HepG2 (cell line): ENCODE data around the gene SYNGAP1. TPM values are rescaled to one million over a fixed set of nuclear protein-coding genes. Genes with fewer than 3 reads are reported as not detected.

Experiments
- AHR ChIP-seq: IDR thresholded peaks from 2 replicates; pipeline ENCODE4 v1.6.1; 2018; ENCODE audit warnings: missing genetic modification reagents, missing compliant biosample characterization
- ARNT2 ChIP-seq: sonication (generic); formaldehyde crosslinking; IDR thresholded peaks from 2 replicates; pipeline ENCODE4 v1.8.0; 2022; ENCODE audit warnings: mild to moderate bottlenecking, low read depth, missing genetic modification reagents, moderate library complexity
- GABPA ChIP-seq, 2 experiments: IDR thresholded peaks; 2 replicates each; pipeline ENCODE4 v1.6.1; 2011 to 2016; ENCODE audit warnings: low read depth in 2 of 2, low read length in 1 of 2, missing biosample characterization in 1 of 2, missing genetic modification characterization in 1 of 2
- HHEX ChIP-seq: IDR thresholded peaks from 2 replicates; pipeline ENCODE4 v1.6.1; 2016; ENCODE audit warnings: control low read depth
- MAFK ChIP-seq, 2 experiments: IDR thresholded peaks in 1 of 2; conservative IDR thresholded peaks in 1 of 2; 2 replicates each; pipeline ENCODE4 v1.6.1; 2011; ENCODE audit warnings: improper control_type of control experiment in 2 of 2, low read length in 2 of 2
- NONO ChIP-seq, 2 experiments: fragments of 450-650 bp in 1 of 2; sonication (generic) in 1 of 2; formaldehyde crosslinking in 1 of 2; IDR thresholded peaks in 1 of 2; conservative IDR thresholded peaks in 1 of 2; 2 replicates each; pipeline versions ENCODE4 v1.6.1 to v1.8.0; 2017 to 2022; ENCODE audit warnings: mild to moderate bottlenecking in 1 of 2, missing genetic modification reagents in 1 of 2, moderate library complexity in 1 of 2
- RBAK ChIP-seq: sonication (generic); formaldehyde crosslinking; IDR thresholded peaks from 2 replicates; pipeline ENCODE4 v1.5.1; 2020; ENCODE audit warnings: mild to moderate bottlenecking, missing genetic modification reagents
- SMAD9 ChIP-seq: sonication (generic); formaldehyde crosslinking; IDR thresholded peaks from 2 replicates; pipeline ENCODE4 v1.5.1; 2020; ENCODE audit warnings: mild to moderate bottlenecking, missing genetic modification reagents
- TAF15 ChIP-seq: fragments of 200-400 bp; formaldehyde crosslinking; IDR thresholded peaks from one replicate; pipeline ENCODE4 v1.6.1; 2018; ENCODE audit warnings: mild to moderate bottlenecking, low read depth, low read length; ENCODE audit not compliant: poor library complexity, severe bottlenecking
- YEATS2 ChIP-seq: sonication (generic); formaldehyde crosslinking; IDR thresholded peaks from 2 replicates; pipeline ENCODE4 v1.4.0; 2020; ENCODE audit warnings: missing genetic modification reagents, borderline replicate concordance
- ZFP37 ChIP-seq: sonication (generic); formaldehyde crosslinking; IDR thresholded peaks from 2 replicates; pipeline ENCODE4 v1.4.0; 2020; ENCODE audit warnings: missing genetic modification reagents, borderline replicate concordance
- ZNF124 ChIP-seq: sonication (generic); formaldehyde crosslinking; IDR thresholded peaks from 2 replicates; pipeline ENCODE4 v1.4.0; 2020; ENCODE audit warnings: missing genetic modification reagents
- polyA plus RNA-seq, 8 experiments: library from polyadenylated mRNA; depleted of rRNA in 3 of 8; stranded (reverse) in 7 of 8; unstranded in 1 of 8; fragments of >200 nt; fragmentation: Illumina TruSeq in 4 of 8; extraction: Trizol in 4 of 8; gene quantifications; 2 replicates each; pipeline versions ENCODE4 v1.2.1 to v1.2.3, GENCODE V29; 2011 to 2016; ENCODE audit warnings: low read depth in 4 of 8, missing spikeins in 1 of 8, mixed read lengths in 1 of 8; ENCODE audit not compliant: insufficient read depth in 1 of 8
- total RNA-seq, 5 experiments: library from RNA; depleted of rRNA; stranded (reverse); fragments of >200 nt; fragmentation: Illumina TruSeq; extraction: Trizol; gene quantifications; 2 replicates each; pipeline ENCODE4 v1.2.3, GENCODE V29; 2016; ENCODE audit warnings: low read depth in 1 of 5
- TF ChIP-seq, protein P1 (sequence below): sonication (generic); formaldehyde crosslinking; IDR thresholded peaks from 2 replicates; pipeline ENCODE4 v1.4.0; 2020; ENCODE audit warnings: missing genetic modification reagents, borderline replicate concordance
- TF ChIP-seq, protein P2 (sequence below): sonication (generic); formaldehyde crosslinking; IDR thresholded peaks from 2 replicates; pipeline ENCODE4 v1.4.0; 2020; ENCODE audit warnings: missing genetic modification reagents, mild to moderate bottlenecking, borderline replicate concordance
- TF ChIP-seq, protein P3 (sequence below): sonication (generic); formaldehyde crosslinking; IDR thresholded peaks from 2 replicates; pipeline ENCODE4 v1.8.1; 2022; ENCODE audit warnings: mild to moderate bottlenecking, missing genetic modification reagents
- TF ChIP-seq, protein P4 (sequence below): sonication (generic); formaldehyde crosslinking; IDR thresholded peaks from 2 replicates; pipeline ENCODE4 v1.4.0; 2020; ENCODE audit warnings: missing genetic modification reagents
- TF ChIP-seq, protein P5 (sequence below): IDR thresholded peaks from 2 replicates; pipeline ENCODE4 v1.6.1; 2016; ENCODE audit warnings: missing compliant biosample characterization, missing genetic modification reagents, borderline replicate concordance

SYNGAP1 gene
- total and polyA plus RNA-seq, 2 of the 13 experiments (the other 11 are each of a cell fraction or from before 2014, with no cell fraction given), result 0.75 to 1.1 TPM

DNA sequence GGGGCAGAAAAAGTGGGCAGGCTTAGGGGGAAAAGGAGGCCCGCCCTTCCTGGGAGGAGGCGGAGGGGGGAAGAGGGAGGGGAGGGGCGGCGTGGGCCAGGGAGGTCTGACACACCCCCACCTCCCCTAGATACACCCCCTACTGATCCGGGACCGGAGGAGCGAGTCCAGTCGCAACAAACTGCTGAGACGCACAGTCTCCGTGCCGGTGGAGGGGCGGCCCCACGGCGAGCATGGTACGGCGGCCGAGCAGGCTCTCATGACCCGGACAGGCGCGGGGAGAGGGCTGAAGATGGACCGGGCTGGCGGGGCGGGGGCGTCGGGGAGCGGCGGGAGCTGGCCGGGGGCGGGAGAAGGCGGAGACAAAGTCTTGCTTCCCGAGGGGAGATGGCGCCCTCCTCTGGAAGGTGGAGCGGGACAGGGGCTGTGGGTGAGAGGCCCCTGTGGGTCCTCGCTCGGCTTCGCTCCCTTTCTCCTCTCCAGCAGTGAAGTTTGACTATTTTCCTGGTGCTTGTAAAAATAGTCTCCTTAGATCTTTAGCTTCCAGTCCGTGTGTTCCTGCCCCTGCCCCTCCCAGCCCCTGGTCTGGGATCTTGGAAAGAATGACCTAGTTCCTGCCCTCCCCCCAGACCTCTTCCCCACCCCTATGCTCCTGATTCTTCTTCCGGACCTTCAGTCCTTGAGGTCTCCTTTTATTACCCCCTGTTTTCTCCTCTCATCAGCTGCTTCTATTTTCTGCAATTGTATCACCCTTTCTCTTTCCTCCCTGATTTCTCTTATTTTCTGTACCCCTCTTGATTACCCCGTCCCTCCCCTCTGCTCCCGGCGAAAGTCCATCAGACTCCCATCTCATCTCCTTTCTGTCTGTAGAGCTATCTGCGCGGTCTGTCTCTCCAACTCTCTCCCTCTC, 6.1 kb downstream of the SYNGAP1 start (continued):
- no peak for TF ChIP-seq ARNT2
- no peak for TF ChIP-seq NONO (IDR thresholded peaks at IDR 0.05)
- peak; percentile 55; the same call in 1 of the 2 replicates for TF ChIP-seq NONO (CRISPR knock-in tag; conservative IDR thresholded peaks at IDR 0.05)
- TF ChIP-seq RBAK, result no peak
- TF ChIP-seq, protein P1, sequence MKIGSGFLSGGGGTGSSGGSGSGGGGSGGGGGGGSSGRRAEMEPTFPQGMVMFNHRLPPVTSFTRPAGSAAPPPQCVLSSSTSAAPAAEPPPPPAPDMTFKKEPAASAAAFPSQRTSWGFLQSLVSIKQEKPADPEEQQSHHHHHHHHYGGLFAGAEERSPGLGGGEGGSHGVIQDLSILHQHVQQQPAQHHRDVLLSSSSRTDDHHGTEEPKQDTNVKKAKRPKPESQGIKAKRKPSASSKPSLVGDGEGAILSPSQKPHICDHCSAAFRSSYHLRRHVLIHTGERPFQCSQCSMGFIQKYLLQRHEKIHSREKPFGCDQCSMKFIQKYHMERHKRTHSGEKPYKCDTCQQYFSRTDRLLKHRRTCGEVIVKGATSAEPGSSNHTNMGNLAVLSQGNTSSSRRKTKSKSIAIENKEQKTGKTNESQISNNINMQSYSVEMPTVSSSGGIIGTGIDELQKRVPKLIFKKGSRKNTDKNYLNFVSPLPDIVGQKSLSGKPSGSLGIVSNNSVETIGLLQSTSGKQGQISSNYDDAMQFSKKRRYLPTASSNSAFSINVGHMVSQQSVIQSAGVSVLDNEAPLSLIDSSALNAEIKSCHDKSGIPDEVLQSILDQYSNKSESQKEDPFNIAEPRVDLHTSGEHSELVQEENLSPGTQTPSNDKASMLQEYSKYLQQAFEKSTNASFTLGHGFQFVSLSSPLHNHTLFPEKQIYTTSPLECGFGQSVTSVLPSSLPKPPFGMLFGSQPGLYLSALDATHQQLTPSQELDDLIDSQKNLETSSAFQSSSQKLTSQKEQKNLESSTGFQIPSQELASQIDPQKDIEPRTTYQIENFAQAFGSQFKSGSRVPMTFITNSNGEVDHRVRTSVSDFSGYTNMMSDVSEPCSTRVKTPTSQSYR (CRISPR knock-in tag), result peak; percentile 19; the same call in 1 of the 2 replicates
- no peak; the same call in 1 of the 2 replicates for TF ChIP-seq GABPA (IDR thresholded peaks at IDR 0.05; ENCODE audit: low read depth, low read length)
- TF ChIP-seq GABPA (CRISPR knock-in tag; IDR thresholded peaks at IDR 0.05; ENCODE audit: low read depth), result peak; percentile 27; the same call in 1 of the 2 replicates
- TF ChIP-seq TAF15, result no peak
- TF ChIP-seq HHEX, result no peak
- no peak for TF ChIP-seq MAFK (conservative IDR thresholded peaks at IDR 0.05 in 1 of 2, IDR thresholded peaks at IDR 0.05 in 1 of 2; ENCODE audit: low read length in 2 of 2)
- no peak for TF ChIP-seq SMAD9 (CRISPR knock-in tag)
- TF ChIP-seq, protein P2, sequence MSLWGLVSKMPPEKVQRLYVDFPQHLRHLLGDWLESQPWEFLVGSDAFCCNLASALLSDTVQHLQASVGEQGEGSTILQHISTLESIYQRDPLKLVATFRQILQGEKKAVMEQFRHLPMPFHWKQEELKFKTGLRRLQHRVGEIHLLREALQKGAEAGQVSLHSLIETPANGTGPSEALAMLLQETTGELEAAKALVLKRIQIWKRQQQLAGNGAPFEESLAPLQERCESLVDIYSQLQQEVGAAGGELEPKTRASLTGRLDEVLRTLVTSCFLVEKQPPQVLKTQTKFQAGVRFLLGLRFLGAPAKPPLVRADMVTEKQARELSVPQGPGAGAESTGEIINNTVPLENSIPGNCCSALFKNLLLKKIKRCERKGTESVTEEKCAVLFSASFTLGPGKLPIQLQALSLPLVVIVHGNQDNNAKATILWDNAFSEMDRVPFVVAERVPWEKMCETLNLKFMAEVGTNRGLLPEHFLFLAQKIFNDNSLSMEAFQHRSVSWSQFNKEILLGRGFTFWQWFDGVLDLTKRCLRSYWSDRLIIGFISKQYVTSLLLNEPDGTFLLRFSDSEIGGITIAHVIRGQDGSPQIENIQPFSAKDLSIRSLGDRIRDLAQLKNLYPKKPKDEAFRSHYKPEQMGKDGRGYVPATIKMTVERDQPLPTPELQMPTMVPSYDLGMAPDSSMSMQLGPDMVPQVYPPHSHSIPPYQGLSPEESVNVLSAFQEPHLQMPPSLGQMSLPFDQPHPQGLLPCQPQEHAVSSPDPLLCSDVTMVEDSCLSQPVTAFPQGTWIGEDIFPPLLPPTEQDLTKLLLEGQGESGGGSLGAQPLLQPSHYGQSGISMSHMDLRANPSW (CRISPR knock-in tag), result no peak
- TF ChIP-seq, protein P3, sequence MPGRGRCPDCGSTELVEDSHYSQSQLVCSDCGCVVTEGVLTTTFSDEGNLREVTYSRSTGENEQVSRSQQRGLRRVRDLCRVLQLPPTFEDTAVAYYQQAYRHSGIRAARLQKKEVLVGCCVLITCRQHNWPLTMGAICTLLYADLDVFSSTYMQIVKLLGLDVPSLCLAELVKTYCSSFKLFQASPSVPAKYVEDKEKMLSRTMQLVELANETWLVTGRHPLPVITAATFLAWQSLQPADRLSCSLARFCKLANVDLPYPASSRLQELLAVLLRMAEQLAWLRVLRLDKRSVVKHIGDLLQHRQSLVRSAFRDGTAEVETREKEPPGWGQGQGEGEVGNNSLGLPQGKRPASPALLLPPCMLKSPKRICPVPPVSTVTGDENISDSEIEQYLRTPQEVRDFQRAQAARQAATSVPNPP (CRISPR knock-in tag), result no peak
- 0 out of 2 replicates have a peak, but pooled peaks have one; percentile 21 for TF ChIP-seq ZNF124 (CRISPR knock-in tag)
- TF ChIP-seq YEATS2 (CRISPR knock-in tag), result peak; percentile 60; the same call in 1 of the 2 replicates
- TF ChIP-seq, protein P4, sequence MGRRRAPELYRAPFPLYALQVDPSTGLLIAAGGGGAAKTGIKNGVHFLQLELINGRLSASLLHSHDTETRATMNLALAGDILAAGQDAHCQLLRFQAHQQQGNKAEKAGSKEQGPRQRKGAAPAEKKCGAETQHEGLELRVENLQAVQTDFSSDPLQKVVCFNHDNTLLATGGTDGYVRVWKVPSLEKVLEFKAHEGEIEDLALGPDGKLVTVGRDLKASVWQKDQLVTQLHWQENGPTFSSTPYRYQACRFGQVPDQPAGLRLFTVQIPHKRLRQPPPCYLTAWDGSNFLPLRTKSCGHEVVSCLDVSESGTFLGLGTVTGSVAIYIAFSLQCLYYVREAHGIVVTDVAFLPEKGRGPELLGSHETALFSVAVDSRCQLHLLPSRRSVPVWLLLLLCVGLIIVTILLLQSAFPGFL (CRISPR knock-in tag), result no peak
- peak; percentile 93; the same call in 1 of the 2 replicates for TF ChIP-seq AHR (CRISPR knock-in tag)
- TF ChIP-seq, protein P5, sequence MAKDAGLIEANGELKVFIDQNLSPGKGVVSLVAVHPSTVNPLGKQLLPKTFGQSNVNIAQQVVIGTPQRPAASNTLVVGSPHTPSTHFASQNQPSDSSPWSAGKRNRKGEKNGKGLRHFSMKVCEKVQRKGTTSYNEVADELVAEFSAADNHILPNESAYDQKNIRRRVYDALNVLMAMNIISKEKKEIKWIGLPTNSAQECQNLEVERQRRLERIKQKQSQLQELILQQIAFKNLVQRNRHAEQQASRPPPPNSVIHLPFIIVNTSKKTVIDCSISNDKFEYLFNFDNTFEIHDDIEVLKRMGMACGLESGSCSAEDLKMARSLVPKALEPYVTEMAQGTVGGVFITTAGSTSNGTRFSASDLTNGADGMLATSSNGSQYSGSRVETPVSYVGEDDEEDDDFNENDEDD, result peak; percentile 90; the same call in 1 of the 2 replicates
- TF ChIP-seq ZFP37, result 0 out of 2 replicates have a peak, but pooled peaks have one; percentile 77
